ENCODE measurements around the gene PTPRB.
"Not testable (repeated sequence)": the region's sequence is repeated elsewhere in the genome, so short reads cannot be mapped to it uniquely, and the experiment has no call there.

Gene PTPRB

DNA sequence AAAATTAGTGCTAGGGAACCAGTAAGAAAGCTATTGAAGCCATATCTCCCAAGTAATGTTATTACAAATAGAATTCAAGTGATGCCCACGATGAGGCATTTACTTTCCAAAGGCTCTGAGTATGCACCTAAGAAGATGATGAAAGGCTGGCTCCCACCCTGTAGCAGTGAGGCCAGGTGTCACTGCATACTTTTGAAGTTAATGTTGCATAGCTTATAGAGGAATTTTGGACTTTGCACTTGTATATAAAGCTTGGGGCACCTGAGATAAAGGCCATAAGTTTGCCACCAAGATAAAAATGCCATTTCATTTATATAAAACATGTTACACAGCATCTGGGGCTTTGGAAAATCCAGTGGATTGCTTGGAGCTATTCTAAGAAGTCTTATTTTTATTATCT is 96.2 kb downstream of the PTPRB start:
- DNase-seq (ENCODE audit: low read depth), result no peak

DNA sequence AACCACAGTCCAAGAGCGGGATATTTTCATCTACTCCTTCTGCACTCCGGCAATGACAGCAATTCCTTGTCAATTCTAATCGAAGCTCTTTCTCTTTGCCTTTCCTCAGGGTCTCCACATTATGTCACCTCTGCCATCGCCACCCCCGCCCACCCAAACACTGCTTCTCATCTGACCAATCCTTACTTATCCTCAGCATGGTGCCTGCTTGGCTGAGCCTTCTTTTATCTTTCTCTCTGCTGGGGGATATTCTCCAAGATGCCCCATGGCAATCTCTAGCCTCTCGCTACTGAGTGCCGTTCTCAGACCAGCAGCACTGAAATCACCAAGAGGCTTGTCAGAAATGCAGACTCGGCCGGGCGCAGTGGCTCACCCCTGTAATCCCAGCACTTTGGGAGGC is 100.6 kb downstream of the PTPRB start:
- no peak for DNase-seq (ENCODE audit: low read depth)

DNA sequence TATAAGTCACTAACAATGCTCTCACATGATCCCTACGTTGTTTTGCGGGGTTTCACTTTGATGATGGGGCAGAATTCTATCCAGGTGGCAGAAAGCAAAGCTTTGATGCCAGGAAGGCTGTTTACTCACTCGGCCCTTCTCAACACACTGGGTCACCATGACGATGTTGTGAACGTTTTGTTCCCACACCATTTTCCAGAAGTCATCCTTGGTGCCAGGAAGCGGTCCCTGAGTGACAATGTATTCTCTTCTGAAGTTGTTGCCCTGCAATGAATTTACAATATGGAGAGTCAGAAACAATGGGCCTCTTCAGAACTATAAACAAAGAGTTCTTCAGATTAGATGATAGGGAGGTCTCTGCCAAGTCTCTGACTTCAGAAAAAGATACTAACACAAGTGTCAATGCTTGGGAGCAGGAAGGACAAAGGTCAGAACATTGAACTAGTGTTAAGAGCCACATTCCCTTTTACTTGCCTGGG is 101.3 kb downstream of the PTPRB start:
- DNase-seq (ENCODE audit: low read depth), result no peak

DNA sequence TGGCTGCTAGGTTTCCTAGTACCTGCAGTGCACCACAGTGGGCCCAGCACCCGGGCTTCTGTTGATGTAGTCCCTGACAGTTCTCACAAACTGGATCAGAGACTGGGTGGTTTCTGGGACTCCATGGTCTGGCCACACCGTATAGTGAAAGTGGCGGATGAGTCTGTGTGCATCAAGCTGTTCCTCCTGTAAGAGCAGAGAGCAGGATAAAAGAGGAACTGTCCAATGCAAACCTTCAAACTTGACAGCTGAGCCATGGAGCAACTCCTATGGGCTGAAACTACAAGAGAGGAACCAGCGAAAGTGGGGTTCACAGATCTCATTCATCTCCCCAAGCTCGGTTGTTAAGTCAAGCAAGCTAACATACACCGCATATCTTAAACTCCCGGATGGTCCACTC is 102.8 kb downstream of the PTPRB start:
- DNase-seq (ENCODE audit: low read depth), result no peak

DNA sequence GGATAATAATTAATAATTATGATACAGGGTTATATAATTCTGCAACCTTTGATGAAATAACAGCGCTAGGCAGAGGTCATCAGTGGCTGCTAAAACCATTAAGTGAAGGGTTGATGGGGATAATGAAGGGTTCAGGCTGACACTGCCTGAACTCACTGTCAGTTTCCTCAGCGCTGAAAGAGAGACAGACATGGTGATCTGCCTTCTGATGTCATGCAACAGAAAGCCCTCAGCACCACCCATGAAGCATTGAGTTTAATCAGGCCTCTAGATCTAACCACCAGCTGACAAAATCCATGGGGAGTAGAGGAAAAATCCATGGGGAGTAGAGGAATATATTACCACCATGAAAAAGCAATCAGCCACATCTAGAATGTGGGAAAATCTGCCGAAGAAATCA is 107.6 kb downstream of the PTPRB start:
- DNase-seq (ENCODE audit: low read depth), result no peak

DNA sequence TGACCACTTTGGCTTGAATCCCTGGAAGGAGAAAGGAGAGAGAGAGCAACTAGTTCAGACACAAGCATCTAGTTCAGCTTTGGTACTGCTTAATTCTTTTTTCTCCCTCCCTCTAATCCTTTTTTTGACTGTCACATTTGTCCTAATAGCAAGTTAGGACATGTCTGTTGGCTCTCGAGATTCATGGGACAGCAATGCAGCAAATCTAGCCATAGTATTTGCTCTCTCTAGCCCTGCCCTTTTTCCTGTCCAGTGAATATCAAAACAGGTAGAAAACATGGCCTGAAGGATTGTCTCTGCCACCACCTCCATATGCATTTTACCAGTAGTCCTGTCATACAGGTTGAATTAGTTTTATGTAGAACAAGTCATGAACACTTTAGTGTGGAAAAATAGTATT is 116.4 kb downstream of the PTPRB start:
- DNase-seq (ENCODE audit: low read depth), result no peak

DNA sequence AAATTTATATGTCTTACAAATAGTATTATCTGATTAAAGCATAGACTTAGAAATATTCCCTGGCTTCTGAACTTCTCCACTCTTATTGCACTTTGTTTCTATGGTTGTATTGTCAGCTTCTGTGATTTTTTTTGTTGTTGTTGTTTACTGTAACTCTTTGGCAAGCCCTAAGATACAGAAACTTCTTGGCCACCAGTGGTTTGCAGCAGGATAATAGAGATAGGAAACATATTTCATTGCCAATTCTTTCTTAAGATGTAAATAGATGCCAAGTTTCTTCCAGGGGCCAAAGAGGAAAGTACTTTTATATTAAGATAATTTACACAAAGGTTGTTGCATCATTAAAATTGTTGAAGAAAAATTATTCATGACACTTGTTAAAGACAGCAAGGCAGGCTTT is 123.8 kb downstream of the PTPRB start:
- DNase-seq (ENCODE audit: low read depth), result no peak

DNA sequence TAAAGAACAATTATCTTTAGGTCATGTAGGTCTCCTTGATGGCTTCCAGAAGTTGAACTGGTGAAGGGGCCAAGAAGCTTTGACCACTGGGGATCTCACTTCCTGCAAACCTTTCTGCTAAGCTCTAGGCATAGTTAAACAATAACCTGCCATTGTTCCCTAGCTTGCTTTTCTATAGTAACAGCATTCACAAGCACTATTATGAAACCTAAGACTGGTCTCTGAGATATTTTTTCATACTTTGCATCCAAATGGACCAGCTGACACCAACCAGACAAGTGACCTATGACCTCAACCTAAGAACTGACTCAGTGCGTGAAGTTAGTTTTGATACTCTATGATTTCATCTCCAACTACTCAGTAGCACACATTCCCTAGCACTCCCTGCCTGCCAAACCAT is 129.1 kb downstream of the PTPRB start:
- no peak for DNase-seq (ENCODE audit: low read depth)

DNA sequence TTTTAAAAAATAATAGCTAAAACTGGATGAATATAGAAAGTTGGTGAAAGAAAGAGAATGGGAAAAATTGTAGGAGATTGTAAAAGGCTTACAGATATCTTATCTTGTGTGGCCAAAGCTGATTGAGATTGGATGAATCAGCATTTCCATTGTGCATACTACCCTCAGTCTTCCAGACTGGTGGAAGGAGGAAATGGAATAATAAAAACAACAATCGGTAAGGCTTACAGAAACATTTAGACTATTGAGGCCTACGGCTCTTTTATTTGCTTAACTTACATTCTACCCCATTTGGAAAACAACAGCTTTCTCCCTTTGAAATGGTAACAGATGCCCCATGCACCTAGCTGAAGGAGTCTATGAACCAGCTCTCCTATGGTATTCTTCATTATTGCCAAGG is 129.8 kb downstream of the PTPRB start:
- peak; percentile 34 for DNase-seq (ENCODE audit: low read depth)

DNA sequence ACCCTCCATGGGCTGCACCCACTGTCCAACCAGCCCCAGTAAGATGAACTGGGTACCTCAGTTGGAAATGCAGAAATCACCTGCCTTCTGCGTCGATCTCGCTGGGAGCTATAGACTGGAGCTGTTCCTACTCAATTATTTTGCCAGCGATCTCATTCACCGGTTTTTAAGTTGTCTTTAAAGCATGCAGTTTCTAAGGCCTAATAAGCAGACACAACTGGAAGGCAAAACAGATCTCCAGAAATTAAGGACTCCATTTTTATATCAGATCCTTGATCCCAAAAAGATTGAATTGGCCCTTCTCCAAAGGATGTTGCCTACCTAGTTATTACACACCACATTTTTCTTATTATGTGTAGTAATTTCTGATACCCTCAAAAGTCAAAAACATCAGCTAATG is 139.7 kb downstream of the PTPRB start:
- no peak for DNase-seq (ENCODE audit: low read depth)

DNA sequence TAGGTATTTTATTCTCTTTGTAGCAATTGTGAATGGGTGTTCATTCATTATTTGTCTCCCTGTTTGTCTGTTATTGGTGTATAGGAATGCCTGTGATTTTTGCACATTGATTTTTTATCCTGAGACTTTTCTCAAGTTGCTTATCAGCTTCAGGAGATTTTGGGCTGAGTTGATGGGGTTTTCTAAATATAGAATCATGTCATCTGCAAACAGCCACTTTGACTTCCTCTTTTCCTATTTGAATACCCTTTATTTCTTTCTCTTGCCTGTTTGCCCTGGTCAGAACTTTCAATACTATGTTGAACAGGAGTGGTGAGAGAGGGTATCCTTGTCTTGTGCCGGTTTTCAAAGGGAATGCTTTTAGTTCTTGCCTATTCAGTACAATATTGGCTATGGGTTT is 144.3 kb downstream of the PTPRB start:
- not testable (repeated sequence) for DNase-seq (ENCODE audit: low read depth)

DNA sequence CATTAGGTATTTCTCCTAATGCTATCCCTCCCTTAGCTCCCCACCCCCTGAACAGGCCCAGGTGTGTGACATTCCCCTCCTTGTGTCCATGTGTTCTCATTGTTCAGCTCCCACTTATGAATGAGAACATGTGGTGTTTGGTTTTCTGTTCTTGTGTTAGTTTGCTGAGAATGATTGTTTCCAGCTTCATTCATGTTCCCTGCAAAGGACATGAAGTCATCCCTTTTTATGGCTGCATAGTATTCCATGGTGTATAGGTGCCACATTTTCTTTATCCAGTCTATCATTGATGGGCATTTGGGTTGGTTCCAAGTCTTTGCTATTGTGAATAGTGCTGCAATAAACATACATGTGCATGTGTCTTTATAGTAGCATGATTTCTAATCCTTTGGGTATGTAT is 146.3 kb downstream of the PTPRB start:
- not testable (repeated sequence) for DNase-seq (ENCODE audit: low read depth)

DNA sequence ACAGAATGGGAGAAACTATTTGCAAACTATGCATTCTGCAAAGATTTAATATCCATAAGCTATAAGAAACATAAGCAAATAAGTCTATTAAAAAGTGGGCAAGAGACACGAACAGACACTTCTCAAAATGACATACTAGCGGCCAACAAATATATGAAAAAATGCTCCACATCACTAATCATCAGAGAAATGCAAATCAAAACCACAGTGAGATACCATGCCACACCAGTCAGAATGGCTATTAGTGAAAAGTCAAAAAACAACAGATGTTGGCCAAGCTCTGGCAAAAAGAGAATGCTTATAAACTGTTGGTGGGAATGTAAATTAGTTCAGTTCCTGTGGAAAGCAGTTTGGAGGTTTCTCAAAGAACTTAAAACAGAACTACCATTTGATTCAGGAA is 149.8 kb downstream of the PTPRB start:
- DNase-seq (ENCODE audit: low read depth), result no peak

DNA sequence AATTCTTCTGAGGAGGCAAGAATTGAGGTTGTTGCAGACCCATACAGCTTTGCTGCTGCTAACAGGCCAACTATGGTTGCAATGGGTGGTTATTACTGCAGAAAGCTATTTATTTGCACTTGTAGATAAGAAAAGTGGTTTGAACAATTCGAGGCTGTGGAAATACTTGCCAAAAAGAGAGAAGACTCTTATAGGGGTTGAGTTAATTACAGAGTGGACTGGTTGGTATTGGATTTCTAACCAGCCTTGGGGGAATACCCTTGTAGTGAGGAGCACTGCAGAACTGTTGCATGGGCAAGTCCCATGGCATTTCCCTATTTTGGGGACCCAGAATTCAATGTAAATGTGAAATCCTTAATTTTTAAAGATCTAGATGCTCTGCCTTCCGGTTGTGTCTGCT is 150.6 kb downstream of the PTPRB start:
- no peak for DNase-seq (ENCODE audit: low read depth)

DNA sequence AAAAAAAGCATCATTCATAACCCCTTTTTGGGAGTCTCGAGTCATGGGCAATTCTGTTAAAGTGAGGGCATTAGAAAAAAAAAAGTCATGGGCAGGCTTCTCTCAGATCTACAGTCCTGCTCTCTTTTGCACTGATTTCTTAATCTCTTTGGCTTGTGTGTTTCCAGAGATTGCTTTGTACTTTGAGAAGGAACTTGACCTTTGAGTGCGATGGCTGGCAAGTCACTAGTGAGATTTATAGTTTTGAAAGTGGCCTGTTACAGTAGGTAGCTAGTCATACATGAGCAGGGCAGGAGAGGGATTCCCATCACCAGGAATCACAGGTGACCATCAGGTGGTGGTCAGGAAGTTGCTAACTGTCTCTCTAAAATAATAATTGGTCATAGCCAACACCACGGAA is 151.5 kb downstream of the PTPRB start:
- no peak for DNase-seq (ENCODE audit: low read depth)

DNA sequence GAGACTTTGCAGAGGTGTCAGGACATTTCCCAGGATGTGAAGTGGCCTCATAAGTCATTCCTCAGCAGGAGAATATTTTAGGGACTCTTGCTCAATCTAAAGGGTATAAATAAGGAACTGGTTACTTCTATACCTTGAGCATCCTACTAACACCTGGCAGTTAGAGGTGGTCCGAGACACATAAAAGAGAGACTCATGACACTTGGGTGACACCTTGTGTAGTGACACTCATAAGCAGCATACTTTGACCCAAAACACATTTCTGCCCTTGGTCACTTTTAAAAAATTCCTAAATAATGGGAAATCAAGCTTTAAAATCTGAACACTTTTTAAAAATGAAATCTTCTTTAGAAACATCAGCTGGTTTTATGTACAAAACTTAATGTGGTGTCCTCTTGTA is 152.8 kb downstream of the PTPRB start:
- DNase-seq (ENCODE audit: low read depth), result no peak

DNA sequence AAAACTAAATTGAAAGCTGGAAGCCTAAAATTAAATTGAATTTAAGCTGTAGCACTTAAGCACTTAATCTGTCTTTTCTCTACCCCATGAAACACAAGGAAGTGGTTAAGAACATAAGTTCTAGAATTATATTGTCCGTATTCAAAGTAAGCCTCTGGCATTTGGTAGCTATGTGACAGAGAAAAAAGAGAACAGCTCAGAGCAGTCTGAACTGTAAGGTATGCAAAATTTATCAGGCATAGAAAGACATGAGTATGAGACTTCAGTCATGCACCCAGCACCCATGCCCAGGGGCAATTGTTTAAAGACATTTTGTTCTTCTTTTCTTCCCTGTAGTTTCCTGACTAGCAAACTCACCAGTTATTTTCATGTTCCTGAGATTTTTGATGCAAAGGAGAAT is 154.5 kb downstream of the PTPRB start:
- DNase-seq (ENCODE audit: low read depth), result no peak

DNA sequence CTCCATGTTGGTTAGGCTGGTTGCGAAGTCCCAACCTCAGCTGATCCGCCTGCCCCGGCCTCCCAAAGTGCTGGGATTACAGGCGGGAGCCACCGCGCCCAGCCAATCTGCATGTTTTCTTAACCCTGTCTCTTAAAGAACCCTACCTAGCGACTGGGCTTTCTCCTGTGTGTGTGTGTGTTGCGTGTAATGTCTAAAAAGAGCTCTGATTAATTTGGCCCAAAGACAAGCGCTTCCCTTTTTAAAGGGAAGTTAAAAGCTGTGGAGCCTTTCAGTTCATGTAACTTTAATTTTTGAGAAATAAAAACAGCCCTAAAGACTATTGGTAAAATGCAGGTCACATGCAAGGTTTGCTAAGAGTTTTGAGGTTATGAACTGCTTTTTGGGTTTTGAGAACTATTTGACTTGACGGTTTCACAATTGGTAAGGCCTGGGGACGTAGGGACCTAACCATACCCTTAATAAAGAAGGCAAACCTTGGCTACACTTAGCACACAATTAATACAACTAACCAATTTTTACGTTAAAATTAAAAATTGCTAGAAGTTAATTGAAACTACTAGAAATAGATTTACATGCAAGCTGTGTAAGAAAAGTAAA is 167.9 kb downstream of the PTPRB start:
- DNase-seq (ENCODE audit: low read depth), result no peak

DNA sequence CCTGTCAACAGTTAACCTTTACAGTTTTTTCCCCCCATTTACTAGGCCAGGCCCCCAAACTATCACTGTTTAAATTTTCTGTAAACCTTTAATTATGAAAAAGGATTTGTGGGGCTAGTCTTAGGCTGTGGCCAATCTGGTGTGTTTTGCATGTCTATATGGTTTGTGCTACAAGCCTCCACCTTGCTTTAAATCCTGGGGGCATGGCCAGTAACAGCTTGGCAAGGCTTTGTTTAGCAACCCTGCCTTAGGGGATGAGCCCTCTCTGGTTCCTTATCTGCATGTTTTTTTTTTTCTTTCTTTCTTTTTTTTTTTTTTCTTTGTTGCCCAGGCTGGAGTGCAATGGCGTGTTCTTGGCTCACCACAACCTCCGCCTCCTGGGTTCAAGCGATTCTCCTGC is 168.5 kb downstream of the PTPRB start:
- DNase-seq (ENCODE audit: low read depth), result no peak

DNA sequence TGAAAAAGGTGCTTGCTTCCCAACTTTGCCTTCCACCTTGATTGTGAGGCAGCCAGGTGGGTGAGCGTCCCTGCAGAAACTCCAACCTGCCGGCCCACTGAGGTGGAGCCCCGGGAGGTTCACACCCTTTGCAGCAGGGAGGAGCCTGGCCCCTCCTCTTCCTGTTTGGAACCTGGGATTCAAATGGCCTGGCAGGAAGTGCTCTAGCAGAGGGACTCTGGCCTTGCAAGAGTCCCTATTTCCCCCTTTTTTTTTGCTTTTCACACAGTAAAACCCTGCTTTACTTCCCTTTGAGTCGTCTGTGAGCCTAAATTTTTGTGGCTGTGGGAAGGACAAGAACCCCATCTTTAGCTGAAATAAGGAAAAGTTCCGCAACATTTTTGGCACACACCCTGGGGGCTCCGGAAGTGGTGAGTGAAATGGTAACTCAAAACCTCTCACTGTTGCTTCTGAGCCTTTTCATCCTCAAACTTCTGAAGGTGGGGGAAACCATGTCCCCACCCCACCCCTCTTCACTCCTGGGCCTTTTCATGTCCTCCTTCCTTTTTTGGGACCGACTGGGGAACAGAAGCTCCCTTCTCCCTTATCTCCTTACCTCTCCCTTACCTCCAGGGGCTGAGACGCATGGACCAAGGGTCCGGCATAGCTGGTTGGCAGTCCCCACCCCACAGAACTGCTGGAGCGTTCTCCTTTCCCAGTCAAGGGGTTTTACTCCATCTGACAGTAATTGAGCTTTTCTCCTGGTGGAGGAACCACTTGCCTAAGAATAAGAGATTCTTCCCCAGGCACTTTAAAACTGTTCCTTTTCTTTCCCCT is 169.1 kb downstream of the PTPRB start:
- no peak for DNase-seq (ENCODE audit: low read depth)

DNA sequence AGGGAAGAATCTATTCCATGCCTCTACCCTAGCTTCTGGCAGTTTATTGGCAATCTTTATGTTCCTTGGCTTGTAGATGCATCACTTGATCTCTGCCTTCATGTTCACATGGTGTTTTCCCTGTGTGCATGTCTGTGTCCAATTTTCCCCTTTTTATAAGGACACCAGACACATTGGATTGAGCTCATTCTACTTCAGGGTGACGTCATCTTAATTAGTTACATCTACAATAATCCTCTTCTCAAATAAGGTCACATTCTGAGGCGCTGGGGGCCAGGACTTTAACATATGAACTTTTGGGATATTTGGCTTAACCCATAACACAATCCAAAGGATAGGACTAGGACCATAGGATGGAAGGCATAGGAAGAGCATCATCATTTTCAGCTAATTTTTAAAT is 169.8 kb downstream of the PTPRB start:
- DNase-seq (ENCODE audit: low read depth), result no peak

DNA sequence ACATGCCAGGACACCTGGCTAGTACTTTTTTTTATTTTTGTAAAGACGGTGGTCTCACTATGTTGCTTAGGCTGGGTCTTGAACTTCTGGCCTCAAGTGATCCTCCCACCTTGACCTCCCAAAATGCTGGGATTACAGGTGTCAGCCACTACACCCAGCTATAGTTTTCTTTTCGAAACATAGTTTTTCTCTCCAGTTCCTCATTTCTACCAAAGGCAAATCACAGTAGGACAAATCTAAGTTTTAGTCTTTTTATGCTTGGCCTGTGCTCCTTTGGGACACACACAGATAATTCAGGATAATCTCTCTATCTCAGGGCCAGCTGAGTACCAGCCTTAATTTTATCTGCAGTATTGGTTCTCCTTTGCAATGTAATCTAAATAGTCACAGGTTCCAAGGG is 170.5 kb downstream of the PTPRB start:
- no peak for DNase-seq (ENCODE audit: low read depth)

Data from iris pigment epithelial cell (primary cell).